Endothelial cell of umbilical vein (primary cell): ENCODE data around the gene KRT31.
"Not testable (repeated sequence)": the region's sequence is repeated elsewhere in the genome, so short reads cannot be mapped to it uniquely, and the experiment has no call there.

Experiments
- EZH2 ChIP-seq: IDR thresholded peaks from 2 replicates; pipeline ENCODE4 v1.6.1; 2012; ENCODE audit warnings: borderline replicate concordance, low read depth, mild to moderate bottlenecking, moderate library complexity, low read length, inconsistent platforms; ENCODE audit not compliant: severe bottlenecking
- GATA2 ChIP-seq: IDR thresholded peaks from 2 replicates; pipeline ENCODE4 v1.7.0; 2011; ENCODE audit warnings: low read depth, mild to moderate bottlenecking, moderate library complexity, mixed read lengths, low read length; ENCODE audit not compliant: insufficient read length, insufficient read depth
- MYC ChIP-seq: IDR thresholded peaks from one replicate; pipeline ENCODE4 v1.6.1; 2011; ENCODE audit warnings: mild to moderate bottlenecking, low read depth, low read length
- POLR2A ChIP-seq: IDR thresholded peaks from 2 replicates; pipeline ENCODE4 v1.6.1; 2012; ENCODE audit warnings: low read depth, mild to moderate bottlenecking, control low read depth, low read length
- POLR2AphosphoS5 ChIP-seq: IDR thresholded peaks from 2 replicates; pipeline ENCODE4 v1.6.1; 2012; ENCODE audit warnings: low read depth, mild to moderate bottlenecking, control low read depth, low read length, moderate library complexity; ENCODE audit not compliant: insufficient read depth
- TF ChIP-seq, protein P1 (sequence below), 2 donors: IDR thresholded peaks; 1 replicate in 1 of 2; 2 replicates in 1 of 2; pipeline ENCODE4 v1.5.1; 2011; ENCODE audit warnings: low read length in 2 of 2, mild to moderate bottlenecking in 2 of 2, moderate library complexity in 2 of 2, control low read depth in 1 of 2, inconsistent platforms in 1 of 2, low read depth in 1 of 2; ENCODE audit not compliant: insufficient read depth in 1 of 2; ENCODE audit errors: extremely low read depth in 1 of 2
- TF ChIP-seq, protein P2 (sequence below): IDR thresholded peaks from 2 replicates; pipeline ENCODE4 v1.6.1; 2011; ENCODE audit not compliant: insufficient read depth, insufficient read length

GRCh38 chr17:41350381-41350878, 47.0 kb downstream of the KRT31 start, which contains the start of gene KRT33A:
- TF ChIP-seq, protein P1, sequence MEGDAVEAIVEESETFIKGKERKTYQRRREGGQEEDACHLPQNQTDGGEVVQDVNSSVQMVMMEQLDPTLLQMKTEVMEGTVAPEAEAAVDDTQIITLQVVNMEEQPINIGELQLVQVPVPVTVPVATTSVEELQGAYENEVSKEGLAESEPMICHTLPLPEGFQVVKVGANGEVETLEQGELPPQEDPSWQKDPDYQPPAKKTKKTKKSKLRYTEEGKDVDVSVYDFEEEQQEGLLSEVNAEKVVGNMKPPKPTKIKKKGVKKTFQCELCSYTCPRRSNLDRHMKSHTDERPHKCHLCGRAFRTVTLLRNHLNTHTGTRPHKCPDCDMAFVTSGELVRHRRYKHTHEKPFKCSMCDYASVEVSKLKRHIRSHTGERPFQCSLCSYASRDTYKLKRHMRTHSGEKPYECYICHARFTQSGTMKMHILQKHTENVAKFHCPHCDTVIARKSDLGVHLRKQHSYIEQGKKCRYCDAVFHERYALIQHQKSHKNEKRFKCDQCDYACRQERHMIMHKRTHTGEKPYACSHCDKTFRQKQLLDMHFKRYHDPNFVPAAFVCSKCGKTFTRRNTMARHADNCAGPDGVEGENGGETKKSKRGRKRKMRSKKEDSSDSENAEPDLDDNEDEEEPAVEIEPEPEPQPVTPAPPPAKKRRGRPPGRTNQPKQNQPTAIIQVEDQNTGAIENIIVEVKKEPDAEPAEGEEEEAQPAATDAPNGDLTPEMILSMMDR (IDR thresholded peaks at IDR 0.05; ENCODE audit: extremely low read depth in 1 of 2, insufficient read depth in 1 of 2, low read depth in 1 of 2, low read length in 2 of 2), result not testable (repeated sequence)
- not testable (repeated sequence) for TF ChIP-seq POLR2A, POLR2AphosphoS5, GATA2, EZH2, MYC
- TF ChIP-seq, protein P2, sequence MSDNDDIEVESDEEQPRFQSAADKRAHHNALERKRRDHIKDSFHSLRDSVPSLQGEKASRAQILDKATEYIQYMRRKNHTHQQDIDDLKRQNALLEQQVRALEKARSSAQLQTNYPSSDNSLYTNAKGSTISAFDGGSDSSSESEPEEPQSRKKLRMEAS, result not testable (repeated sequence)
